ENCODE measurements around the gene OR10R2. TPM values are rescaled to one million over a fixed set of nuclear protein-coding genes. Genes with fewer than 3 reads are reported as not detected.
A peak's percentile ranks its signal among the peaks of the same experiment; 100 is the strongest.

Gene OR10R2
- total RNA-seq, 1 donor, result not detected

DNA sequence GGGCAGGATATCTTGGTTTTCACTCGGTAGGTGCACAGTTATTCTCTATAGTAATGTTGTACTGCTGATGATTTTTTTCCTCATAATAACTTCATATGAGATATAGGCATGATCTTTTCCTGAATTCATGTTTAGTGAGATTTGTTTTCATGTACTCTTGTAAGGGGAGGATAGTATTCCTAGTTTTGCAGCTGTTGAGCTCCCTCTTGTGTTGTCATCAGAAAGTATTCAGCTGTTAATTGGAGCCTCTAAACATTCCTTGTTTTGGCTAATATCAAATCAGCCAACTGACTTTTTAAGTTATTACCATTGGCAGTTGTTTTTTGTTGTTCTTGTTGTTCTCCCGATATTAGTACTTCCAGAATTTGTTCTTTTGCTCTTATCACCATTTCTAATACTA is 24.4 kb downstream of the OR10R2 start:
- TF ChIP-seq, protein P1, sequence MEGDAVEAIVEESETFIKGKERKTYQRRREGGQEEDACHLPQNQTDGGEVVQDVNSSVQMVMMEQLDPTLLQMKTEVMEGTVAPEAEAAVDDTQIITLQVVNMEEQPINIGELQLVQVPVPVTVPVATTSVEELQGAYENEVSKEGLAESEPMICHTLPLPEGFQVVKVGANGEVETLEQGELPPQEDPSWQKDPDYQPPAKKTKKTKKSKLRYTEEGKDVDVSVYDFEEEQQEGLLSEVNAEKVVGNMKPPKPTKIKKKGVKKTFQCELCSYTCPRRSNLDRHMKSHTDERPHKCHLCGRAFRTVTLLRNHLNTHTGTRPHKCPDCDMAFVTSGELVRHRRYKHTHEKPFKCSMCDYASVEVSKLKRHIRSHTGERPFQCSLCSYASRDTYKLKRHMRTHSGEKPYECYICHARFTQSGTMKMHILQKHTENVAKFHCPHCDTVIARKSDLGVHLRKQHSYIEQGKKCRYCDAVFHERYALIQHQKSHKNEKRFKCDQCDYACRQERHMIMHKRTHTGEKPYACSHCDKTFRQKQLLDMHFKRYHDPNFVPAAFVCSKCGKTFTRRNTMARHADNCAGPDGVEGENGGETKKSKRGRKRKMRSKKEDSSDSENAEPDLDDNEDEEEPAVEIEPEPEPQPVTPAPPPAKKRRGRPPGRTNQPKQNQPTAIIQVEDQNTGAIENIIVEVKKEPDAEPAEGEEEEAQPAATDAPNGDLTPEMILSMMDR (IDR thresholded peaks at IDR 0.05; ENCODE audit: insufficient read depth, low read depth, low read length), result peak; percentile 14
- no peak overlapping the region for H3K4me3 ChIP-seq (ENCODE audit: low read depth, low read length)
- no peak for DNase-seq (ENCODE audit: low read depth)

DNA sequence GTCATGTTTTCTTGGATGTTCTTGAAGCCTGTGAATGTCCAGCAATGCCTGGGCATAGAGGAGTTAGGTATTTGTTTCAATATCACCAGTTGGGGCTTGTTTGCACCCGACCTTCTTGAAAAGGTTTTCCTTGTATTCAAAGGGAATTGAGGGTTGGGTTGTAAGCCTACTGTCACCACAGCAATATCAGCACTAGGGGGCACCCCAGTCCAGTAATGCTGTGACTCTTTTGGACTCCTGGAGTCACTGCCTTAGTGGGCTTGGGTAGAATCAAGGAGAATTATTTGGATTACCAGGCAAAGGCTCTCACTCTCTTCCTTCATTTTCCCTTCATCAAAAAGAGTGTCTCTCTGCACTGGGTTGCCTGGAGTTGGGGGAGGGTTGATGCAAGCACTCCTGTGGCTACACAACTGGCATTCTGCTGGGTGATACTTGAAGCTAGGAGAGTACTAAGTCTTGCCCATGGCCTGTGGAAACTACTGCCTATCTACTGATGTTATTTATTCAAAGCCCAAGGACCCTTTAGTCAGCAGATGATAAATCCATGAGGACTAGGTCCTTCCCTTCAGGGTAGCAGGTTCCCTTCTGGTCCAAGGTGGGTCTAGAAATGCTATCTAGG is 34.5 kb downstream of the OR10R2 start:
- peak; percentile 20 for DNase-seq (ENCODE audit: low read depth)
- no peak overlapping the region for H3K4me3 ChIP-seq (ENCODE audit: low read depth, low read length)
- TF ChIP-seq, protein P1 (IDR thresholded peaks at IDR 0.05; ENCODE audit: insufficient read depth, low read depth, low read length), result peak; percentile 63

DNA sequence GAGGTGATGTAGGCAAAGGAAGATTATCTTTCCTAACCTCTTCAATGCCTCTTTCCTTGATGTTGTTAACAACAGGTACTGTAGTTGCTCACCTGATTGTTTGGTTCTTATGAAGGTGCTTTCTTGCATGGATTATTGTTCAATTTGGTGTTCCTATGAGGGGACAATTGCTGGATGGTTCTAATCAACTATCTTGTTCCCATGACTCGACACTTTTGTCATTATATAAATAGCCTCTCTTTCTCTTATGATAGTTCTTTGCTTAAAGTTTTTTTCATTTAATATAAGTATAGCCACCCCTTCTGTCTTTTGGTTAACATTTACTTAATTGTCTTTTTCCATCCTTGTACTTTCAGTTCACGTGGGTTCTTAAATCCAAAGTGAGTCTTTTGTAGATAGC is 35.5 kb downstream of the OR10R2 start:
- TF ChIP-seq, protein P1 (IDR thresholded peaks at IDR 0.05; ENCODE audit: insufficient read depth, low read depth, low read length), result no peak
- DNase-seq (ENCODE audit: low read depth), result no peak
- no peak overlapping the region for H3K4me3 ChIP-seq (ENCODE audit: low read depth, low read length)

DNA sequence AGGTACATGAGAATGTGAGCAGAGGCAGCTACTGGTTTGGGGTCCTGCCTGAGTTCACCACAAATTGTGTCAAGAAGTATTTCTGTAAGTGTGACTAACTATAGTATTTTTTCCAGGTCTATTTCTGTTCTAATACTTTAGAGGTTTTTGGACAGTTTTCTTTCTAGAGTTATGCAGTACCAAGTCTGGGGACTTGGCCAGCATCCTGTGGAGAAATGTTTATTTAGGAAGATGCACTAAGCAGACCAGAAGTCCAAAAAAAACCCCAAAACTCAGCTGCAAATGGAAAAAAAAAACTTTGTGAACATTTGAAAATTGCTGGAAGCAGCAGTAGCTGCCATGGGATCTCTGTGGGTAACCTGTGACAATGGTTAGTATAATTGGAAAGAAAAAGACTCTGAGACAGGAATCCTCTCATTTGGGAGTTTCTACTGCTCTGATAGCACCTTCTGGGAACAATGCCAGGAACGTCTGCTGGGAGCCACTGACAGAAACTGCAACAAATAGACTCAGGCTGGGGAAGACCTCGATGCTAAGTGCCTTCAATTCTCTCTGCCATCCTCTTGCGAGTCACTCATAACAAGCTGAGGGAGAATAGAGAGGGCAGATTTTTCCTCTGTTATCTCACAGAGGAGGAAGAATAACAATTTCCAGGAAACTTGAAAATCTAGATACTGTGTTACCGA is 37.6 kb downstream of the OR10R2 start:
- TF ChIP-seq, protein P1 (IDR thresholded peaks at IDR 0.05; ENCODE audit: insufficient read depth, low read depth, low read length), result no peak
- no peak overlapping the region for H3K4me3 ChIP-seq (ENCODE audit: low read depth, low read length)
- no peak for DNase-seq (ENCODE audit: low read depth)

DNA sequence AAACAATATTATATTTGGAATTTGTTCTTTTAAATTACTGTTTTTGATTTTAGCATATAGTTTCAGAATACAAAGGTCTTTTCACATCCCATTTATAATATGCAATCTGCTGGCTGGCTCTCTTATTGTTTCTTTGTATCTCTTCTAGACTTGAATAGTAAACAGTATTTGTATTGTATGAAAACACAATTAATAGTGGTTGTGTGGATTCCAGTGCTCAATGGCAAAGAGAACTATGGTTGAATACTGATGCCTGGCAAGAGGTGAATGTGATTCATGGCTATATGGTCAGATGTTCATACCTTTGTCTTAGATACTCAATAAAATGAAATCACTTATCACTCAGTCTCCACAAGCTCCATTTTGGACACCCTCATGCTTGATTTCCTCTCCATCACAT is 44.9 kb downstream of the OR10R2 start:
- TF ChIP-seq, protein P1 (IDR thresholded peaks at IDR 0.05; ENCODE audit: insufficient read depth, low read depth, low read length), result no peak
- H3K4me3 ChIP-seq (ENCODE audit: low read depth, low read length), result no peak overlapping the region
- DNase-seq (ENCODE audit: low read depth), result no peak

DNA sequence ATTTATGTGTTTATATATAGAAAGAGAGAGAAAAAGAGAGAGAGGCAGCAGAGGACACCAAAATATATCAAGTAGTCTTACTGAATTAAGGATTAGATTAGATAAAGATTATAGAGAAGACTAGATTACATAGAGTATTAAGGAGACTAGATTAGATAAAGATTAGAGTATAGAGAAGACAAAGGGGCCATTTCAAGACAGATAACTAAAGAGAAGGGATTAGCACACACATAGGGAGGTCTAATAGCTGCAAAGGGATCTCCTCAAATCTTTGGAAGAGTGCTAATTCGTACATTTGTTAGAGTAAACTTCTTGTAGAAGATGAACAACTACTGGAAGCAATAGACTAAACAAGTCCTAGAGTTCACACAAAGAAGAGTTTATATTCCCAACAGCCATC is 48.0 kb downstream of the OR10R2 start:
- no peak overlapping the region for H3K4me3 ChIP-seq (ENCODE audit: low read depth, low read length)
- TF ChIP-seq, protein P1 (IDR thresholded peaks at IDR 0.05; ENCODE audit: insufficient read depth, low read depth, low read length), result no peak
- no peak for DNase-seq (ENCODE audit: low read depth)
